NCI-H2107 (cell line): ENCODE measurements around the gene ACADVL.
A peak's percentile ranks its signal among the peaks of the same experiment; 100 is the strongest.
"Not testable (repeated sequence)": the region's sequence is repeated elsewhere in the genome, so short reads cannot be mapped to it uniquely, and the experiment has no call there.

Source experiments
- DNase-seq: peaks from one replicate; lab custom pipeline; 2025; lab: John Stamatoyannopoulos, UW

Gene ACADVL

DNA sequence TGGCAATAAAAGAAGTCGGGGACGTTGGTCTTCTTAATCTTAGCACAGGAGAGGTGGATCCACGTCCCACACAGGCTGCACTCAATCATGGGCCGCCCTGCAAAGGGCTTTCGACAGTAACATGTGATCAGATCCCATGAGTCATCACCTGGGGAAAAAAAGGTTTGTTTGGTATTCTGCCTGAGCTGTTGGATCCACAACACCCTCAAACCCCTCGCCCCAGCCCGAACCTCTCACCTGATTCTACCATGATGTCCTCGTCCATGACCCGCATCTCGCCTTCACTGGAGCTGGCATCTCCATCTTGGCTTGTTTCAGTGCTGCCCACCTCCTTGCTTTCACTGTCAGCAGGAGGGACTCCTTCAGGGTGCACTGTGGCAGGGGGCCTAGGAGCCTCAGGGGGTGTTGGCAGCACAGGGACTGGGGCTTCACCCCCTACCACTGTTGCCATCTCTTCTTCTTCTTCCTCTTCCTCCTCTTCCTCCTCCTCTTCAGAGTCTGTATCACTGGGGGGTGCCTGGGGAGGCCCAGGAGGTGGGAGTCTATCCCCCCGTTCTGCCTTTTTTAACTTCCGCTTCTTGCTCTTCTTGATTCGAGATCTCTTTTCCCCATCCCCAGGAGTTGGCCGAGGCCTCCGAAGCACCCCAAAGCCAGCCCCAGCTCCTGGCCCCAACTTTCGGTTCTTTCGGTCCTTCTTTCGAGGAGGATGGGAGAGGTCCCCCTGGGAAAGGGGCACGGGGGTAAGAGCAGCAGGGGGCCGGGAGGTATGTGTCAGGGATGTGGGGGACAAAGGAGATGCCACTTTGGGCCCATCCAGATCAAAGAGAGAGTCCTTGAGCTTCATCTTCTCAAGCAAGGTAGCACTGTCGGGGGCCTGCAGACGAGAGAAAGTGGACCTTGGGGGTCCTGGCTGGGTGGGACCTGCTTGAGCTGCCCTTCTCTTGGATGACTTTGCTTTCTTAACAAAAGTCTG lies 16.2 kb downstream of the ACADVL start:
- DNase-seq, result no peak

DNA sequence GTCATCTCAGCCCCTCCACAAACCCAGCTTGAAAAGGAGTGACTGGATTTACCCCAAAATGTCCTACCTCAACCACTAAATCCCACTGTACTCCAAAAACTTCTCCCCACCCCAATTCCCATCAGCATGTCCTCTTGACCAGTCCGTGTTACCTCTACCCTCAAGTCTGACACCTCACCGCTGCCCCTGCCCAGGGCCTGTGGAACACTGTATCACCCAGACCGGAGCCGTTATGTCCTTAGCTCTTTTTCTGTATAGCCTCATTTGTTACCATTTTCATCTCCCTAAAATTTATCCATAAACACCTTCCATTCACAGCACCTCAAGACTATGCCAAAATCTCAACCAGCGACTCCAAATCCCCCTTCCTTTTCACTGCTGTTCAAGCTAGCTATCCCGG lies 17.1 kb downstream of the ACADVL start:
- DNase-seq, result no peak

GRCh38 chr17:7237266-7237760 lies 17.6 kb downstream of the ACADVL start:
- no peak for DNase-seq

DNA sequence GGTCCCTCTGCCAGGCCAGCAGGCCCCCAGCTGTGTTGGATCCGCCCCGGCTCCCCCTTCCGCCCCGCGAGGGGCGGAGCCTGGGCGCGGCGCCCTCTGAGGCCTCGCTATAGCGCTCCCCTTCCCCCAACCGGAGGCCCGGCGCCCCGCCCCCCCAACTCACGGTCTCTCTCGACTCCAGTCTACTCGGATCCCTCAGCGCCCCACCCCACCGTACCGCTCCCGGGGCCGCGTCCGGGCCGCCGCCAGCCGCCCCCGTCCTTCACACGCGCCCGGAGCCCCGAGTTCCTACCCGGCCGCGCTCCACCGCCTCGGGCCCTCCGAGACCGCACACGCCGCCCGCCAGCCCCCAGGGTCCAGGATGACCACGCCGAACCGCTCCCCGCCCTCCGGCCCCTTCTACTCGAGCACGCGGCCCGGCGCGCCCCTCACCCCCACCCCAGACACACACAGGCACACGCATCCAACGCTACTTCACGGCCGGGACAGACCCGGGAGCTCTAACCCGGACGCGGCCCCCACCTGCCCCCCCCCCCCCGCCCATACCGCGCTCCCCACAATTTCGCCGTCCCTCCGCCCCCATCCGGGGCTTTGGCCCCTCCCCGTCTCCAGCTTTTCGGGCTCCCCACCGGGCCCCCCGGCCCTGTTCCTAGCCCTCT lies 18.2 kb downstream of the ACADVL start:
- peak; percentile 22 for DNase-seq

- no peak for DNase-seq
Observed at GRCh38 chr17:7238420-7239090, 18.8 kb downstream of the ACADVL start.

- DNase-seq, result peak; percentile 88
Observed at GRCh38 chr17:7239091-7240027, 19.6 kb downstream of the ACADVL start, which contains the start of gene PHF23. TSS of gene PHF23 (minus strand) at chr17:7239457. CDS start at chr17:7239279, 178 bp downstream.

- no peak for DNase-seq
Observed at GRCh38 chr17:7240375-7240774, 20.6 kb downstream of the ACADVL start.

DNA sequence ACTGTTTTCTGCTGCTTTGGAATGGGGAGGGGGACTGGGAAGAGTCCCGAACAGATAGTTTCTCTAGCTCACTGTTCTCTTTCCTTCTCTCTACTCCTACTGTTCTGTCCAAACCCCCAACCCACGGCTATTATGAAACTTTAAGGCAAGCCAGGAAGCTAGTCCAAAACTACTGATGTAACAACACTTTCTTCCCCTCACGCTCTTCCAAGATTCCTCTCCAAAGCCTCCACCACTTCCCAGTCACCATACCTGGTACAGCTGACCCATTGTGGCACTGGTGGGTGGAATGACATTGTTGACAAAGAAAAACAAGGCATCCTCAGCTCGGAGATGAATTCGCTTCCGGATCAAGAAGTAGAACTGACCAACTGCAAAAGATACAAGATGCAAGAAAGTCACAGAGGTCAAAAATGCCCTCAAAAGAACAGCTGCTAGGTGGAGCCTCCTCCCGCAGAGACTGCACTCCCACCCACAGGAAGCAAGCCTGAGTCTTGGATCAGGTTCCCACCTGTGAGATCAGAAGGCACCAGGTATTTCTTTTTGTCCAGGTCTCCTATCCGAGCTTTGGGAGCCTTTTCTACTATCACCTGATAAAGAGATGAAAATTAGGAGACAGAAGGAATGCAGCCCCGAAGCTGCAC lies 21.5 kb downstream of the ACADVL start:
- no peak for DNase-seq

DNA sequence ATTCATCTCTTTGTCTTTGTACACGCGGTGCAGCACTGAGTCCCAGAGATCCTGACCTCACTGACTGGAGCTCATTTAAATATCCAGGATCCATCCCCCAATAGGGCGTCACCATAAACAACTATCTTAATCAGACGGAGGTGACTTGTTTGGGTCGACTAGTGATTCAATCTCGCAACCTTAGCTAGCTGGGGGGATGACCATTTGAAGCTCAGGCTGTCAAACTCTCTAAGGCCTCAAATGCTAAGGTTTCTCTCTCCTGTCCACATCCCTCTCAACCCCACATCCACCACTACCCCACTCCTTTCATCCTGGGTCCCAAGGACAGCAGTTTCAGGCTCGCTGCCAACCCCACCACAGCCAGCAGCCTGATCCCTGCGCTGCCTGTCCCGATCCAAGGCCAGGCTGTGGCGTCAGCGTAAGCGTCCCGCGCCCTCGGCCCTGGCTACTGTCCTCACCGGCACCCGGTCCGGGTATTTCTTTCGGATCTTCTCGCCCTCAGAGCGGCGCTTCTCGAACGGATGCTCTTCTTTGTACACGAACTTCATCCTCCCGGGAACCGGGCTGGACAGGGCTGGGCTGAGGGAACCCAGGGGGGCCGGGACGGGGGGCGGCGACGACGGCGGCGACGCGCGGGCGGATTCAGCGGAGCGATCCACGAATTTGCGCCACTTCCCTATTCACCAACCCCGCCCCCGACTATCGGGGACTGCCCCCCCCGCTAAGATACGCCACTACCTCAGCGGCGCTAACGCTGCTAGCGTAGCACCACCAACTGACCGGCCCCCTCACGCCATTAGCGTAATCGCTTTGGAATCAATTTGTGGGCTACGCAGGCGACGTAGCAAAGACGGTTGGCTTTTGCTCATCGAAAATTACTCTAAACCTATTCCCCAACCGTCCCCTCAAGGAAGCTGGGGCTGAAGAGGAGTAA lies 22.3 kb downstream of the ACADVL start, which contains the start of gene GABARAP:
GABARAP (minus strand) TSS at position 667 of the 934 bp plus-strand sequence; CDS start at position 548, 119 bp downstream.
- peak; percentile 53 for DNase-seq

DNA sequence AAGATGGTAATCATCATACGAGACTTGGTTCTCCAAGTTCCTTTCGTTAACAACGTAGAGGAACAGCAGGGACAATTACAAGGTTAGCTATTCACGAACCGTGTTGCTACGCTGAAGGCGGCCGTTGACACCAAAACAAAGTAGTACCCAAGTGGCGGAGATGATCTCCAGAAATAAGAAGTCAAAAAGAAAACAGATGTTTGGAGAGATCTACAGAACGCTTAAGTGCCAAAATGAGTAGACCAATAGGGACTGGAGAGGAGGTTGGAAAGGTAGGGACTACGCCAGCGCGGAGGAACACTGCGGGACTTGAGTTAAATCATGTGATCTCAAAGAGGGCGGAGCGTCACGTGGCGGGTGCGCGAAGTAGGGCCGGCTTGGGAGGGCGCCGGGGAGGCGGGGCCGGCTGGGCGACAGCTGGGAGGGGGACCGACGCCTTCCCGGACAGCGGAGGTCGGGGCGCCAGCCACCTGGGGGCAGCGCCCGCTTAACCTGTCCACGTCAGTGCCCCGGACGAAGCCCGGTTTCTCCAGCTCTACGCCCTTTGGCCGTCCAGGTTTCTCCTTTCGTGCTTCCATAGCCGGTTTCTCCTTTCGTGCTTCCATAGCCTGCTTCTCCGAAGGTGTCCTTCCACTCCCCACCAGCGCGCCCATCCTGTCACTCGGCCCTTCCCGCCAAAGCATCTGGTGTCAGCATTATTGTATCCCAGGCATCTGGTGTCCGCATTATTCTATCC lies 23.1 kb downstream of the ACADVL start:
- DNase-seq, result peak; percentile 75

DNA sequence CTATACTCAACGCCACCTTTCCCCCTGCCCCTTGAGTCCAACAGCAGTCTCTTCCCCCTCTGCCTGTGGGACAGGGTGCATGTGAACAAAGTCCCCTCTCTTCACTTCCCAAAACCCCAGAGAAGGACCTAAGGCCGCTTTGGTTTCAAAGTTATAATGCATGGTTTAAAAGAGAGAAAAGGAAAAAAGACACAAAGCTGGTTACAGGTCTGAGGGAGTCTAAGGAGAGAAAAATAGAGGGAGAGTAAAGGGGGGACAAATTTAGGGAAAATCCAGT lies 23.7 kb downstream of the ACADVL start:
- DNase-seq, result no peak

DNA sequence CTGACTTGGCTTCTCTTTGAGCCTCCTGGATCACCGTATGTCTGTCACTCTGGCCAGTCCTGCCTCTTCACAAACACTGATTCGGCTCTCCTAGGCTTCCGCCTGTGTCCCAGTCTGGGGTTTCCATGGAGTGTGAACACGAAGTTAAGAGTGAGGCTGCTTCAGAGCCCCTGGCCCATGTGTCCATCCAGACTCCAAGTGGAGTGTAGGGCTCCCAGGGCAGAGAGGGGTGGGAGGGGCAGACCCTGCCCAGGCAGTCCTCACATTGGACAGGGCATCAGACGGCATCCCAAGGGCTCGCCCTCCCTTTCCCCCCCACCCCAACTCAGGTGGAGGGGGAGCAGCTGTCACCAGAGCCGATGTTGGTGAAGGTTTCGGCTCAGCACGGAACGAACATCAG lies 24.1 kb downstream of the ACADVL start:
- not testable (repeated sequence) for DNase-seq

GRCh38 chr17:7246779-7247178 lies 27.0 kb downstream of the ACADVL start:
- DNase-seq, result no peak

- no peak for DNase-seq
Observed at GRCh38 chr17:7248796-7249195, 29.1 kb downstream of the ACADVL start.

- no peak for DNase-seq
Observed at GRCh38 chr17:7249214-7249613, 29.5 kb downstream of the ACADVL start.

DNA sequence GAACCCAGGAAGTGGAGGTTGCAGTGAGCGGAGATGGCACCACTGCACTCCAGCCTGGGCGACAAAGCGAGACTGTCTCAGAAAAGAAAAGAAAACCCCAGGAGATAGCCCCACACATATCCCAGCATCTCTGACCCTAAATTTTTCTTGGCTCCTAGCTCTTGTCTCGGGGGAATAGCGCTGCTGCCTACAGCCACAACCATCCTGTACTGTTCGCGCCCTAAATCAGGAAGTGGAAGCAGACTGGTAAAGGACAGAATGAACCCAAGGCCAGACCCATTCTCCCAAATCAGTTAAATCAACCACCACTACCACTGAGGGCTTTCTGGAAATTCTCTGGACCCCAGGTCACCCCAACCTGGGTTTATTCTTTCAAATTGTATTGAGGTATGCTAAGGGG lies 30.1 kb downstream of the ACADVL start:
- DNase-seq, result no peak

DNA sequence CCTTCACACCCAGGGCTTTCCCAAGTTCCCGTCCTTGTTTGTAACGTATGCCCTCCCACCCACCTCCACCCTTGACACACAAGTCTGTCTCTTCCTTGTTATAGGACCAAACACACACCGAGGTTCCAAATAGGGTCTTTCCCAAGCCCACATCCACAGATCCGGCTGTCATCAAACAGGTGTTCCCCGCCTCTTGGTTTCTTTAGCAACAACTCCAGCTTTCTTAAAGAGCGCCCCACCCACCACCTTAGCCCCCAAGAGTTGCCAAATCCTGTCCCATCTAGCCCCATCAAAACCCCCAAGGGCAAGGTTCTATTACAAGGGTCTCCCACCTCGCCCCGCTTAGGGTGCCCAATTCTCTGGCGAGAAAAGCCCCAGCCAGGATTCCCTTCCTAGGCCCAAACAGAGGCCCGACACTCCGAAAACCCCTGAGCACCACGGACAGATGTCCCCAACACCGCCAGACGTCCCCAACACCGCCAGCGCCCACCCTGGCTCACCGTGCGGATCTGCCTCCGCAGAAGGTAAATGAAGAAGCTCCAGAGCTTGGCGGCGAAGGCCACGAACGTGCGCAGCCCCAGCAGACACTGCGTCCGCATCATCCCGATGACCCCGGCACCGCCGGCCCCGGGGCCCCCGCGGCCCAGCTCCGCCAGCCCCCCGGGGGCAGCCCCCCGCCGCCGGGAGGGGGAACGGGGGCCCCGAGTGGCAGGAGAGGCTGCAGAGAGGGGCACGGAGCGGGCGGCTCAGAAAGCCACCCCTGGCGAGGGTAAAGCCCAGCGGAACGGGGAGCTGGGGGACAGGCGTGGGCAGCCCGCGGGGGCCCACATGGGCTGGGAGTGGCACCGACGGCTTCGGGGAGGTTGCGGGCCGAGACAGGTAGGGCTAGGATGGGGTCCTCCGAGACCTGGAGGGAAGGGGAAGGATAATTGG lies 31.2 kb downstream of the ACADVL start:
- DNase-seq, result no peak

GRCh38 chr17:7251661-7252175 lies 32.0 kb downstream of the ACADVL start, which contains the start of gene CTDNEP1:
TSS of gene CTDNEP1 (minus strand) at chr17:7251734. CDS start at chr17:7251296, 438 bp downstream.
- DNase-seq, result peak; percentile 83
